ENCODE data around the gene FLOT1. TPM values are rescaled to one million over a fixed set of nuclear protein-coding genes. Genes with fewer than 3 reads are reported as not detected.

Gene FLOT1
- total RNA-seq, 1 experiment from 2014 or later: 110 TPM

DNA sequence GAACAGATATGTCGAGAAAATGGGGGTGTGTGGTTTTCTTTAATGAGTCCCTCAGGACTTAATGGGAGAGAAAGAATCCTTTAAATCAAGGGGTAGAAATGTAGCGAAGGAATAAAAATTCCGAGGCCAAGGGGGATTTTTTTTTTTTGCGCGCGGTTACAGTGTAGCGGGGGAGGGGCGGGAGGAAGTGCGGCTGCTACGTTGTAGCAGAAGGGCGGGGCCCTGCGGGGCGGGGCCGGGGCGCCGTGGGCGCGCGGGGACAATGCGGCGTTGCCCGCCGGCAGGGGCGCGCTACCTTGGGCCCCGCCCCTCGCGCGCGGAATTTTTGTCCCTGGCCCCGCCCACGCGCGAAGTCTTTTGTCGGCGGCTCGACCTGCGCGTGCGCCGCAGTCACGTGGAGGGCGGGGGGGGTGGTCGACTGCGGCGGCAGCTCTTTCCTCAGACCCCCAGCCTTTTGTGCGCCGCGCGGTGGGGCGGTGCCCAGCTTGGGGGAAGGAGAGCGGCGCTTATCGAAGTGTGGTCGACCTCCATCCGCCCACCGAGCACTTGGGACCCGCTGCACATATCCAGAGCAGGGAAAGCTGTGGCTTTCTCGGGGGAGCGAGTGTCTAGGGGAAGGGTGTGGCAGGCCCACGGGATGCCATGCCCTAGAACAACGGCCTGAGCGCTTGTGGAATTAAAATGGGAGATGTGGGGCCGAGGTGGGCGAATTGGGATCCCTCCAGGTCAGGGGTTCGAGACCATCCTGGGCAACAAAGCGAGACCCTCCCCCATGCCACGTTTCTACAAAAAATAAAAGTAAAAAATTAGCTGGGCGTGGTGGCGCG lies 21.1 kb downstream of the FLOT1 start (continued):
- TF ChIP-seq ZNF281 (CRISPR knock-in tag; IDR thresholded peaks at IDR 0.05): no peak
- no peak for TF ChIP-seq NR1H2 (CRISPR knock-in tag; IDR thresholded peaks at IDR 0.05)

- Mint-ChIP-seq H3K4me1 (peaks cover 55% of the 10 kb centered on the region), H3K9me3 (no peaks in the 10 kb centered on the region), H3K27ac (peak overlapping the region; percentile 100), H3K4me3 (peak overlapping the region; percentile 99), H3K36me3 (peaks cover 55% of the 10 kb centered on the region), H3K27me3 (ENCODE audit: low read depth) (no peaks in the 10 kb centered on the region)
- ATAC-seq (no peak), DNase-seq (ENCODE audit: low spot score) (peak; percentile 54)
- POLR2A ChIA-PET: interaction anchor here (0.6 to 2.0 kb wide), 8 partner anchors 17 to 106 kb away, joined by 3 to 8 read pairs (median 4); partner anchors contain the start of genes DHX16 and IER3
- CTCF ChIA-PET: interaction anchor here (0.6 to 6.0 kb wide), 8 partner anchors 11 to 254 kb away, joined by 3 to 54 read pairs (median 10); partner anchors contain the start of gene DHX16
- TF ChIP-seq, protein P1, sequence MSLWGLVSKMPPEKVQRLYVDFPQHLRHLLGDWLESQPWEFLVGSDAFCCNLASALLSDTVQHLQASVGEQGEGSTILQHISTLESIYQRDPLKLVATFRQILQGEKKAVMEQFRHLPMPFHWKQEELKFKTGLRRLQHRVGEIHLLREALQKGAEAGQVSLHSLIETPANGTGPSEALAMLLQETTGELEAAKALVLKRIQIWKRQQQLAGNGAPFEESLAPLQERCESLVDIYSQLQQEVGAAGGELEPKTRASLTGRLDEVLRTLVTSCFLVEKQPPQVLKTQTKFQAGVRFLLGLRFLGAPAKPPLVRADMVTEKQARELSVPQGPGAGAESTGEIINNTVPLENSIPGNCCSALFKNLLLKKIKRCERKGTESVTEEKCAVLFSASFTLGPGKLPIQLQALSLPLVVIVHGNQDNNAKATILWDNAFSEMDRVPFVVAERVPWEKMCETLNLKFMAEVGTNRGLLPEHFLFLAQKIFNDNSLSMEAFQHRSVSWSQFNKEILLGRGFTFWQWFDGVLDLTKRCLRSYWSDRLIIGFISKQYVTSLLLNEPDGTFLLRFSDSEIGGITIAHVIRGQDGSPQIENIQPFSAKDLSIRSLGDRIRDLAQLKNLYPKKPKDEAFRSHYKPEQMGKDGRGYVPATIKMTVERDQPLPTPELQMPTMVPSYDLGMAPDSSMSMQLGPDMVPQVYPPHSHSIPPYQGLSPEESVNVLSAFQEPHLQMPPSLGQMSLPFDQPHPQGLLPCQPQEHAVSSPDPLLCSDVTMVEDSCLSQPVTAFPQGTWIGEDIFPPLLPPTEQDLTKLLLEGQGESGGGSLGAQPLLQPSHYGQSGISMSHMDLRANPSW (CRISPR knock-in tag; conservative IDR thresholded peaks at IDR 0.05; ENCODE audit: low read depth): no peak
- TF ChIP-seq GTF2I (CRISPR knock-in tag; conservative IDR thresholded peaks at IDR 0.05) (no peak), E2F1 (CRISPR knock-in tag; IDR thresholded peaks at IDR 0.05) (no peak), ZNF232 (CRISPR knock-in tag; IDR thresholded peaks at IDR 0.05) (no peak), PRRX2 (CRISPR knock-in tag; IDR thresholded peaks at IDR 0.05) (peak; percentile 32; the same call in 1 of the 2 replicates), FOXP4 (CRISPR knock-in tag; IDR thresholded peaks at IDR 0.05) (no peak), CREM (CRISPR knock-in tag; IDR thresholded peaks at IDR 0.05) (no peak), ZNF138 (CRISPR knock-in tag; conservative IDR thresholded peaks at IDR 0.05) (no peak), AFF4 (CRISPR knock-in tag; IDR thresholded peaks at IDR 0.05; ENCODE audit: borderline replicate concordance) (no peak), USF2 (CRISPR knock-in tag; IDR thresholded peaks at IDR 0.05) (no peak), MAX (CRISPR knock-in tag; IDR thresholded peaks at IDR 0.05) (no peak), FOXP1 (CRISPR knock-in tag; IDR thresholded peaks at IDR 0.05; ENCODE audit: borderline replicate concordance) (no peak), SOX15 (CRISPR knock-in tag; IDR thresholded peaks at IDR 0.05) (no peak), NFATC4 (CRISPR knock-in tag; IDR thresholded peaks at IDR 0.05) (peak; percentile 84)
- TF ChIP-seq, protein P2, sequence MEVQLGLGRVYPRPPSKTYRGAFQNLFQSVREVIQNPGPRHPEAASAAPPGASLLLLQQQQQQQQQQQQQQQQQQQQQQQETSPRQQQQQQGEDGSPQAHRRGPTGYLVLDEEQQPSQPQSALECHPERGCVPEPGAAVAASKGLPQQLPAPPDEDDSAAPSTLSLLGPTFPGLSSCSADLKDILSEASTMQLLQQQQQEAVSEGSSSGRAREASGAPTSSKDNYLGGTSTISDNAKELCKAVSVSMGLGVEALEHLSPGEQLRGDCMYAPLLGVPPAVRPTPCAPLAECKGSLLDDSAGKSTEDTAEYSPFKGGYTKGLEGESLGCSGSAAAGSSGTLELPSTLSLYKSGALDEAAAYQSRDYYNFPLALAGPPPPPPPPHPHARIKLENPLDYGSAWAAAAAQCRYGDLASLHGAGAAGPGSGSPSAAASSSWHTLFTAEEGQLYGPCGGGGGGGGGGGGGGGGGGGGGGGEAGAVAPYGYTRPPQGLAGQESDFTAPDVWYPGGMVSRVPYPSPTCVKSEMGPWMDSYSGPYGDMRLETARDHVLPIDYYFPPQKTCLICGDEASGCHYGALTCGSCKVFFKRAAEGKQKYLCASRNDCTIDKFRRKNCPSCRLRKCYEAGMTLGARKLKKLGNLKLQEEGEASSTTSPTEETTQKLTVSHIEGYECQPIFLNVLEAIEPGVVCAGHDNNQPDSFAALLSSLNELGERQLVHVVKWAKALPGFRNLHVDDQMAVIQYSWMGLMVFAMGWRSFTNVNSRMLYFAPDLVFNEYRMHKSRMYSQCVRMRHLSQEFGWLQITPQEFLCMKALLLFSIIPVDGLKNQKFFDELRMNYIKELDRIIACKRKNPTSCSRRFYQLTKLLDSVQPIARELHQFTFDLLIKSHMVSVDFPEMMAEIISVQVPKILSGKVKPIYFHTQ (CRISPR knock-in tag; IDR thresholded peaks at IDR 0.05): peak; percentile 62; the same call in 1 of the 2 replicates
These were observed 21.7 kb downstream of the FLOT1 start for GRCh38 chr6:30720738-30721197.

Measured in WTC11 (cell line).